Common myeloid progenitor, CD34-positive (primary cell): ENCODE results near the gene MS4A2.

Source experiments
- CTCF ChIA-PET: fragments of 350-600 bp; sonication (Branson Sonifier 250); formaldehyde crosslinking; loops from one replicate; lab custom pipeline; 2021; ENCODE audit warnings: antibody characterized with exemption; lab: Charles Lee
- POLR2A ChIA-PET: fragments of 350-600 bp; sonication (Branson Sonifier 250); formaldehyde crosslinking; loops from one replicate; lab custom pipeline; 2021; ENCODE audit warnings: antibody characterized with exemption; lab: Charles Lee
- DNase-seq, 3 donors: peaks; one replicate each; pipeline versions ENCODE4 v3.0.0 to v3.0.0-alpha.2; 2013
- H3K27ac ChIP-seq, 2 experiments: 1 replicate in 1 of 2; 2 replicates in 1 of 2; pipeline ENCODE4 v1.7.0; 2013; ENCODE audit warnings: inconsistent platforms in 2 of 2, low read length in 2 of 2, mild to moderate bottlenecking in 2 of 2, low read depth in 1 of 2, moderate library complexity in 1 of 2; ENCODE audit not compliant: severe bottlenecking in 2 of 2, insufficient read depth in 1 of 2, poor library complexity in 1 of 2
- H3K27me3 ChIP-seq, 5 experiments: replicated peaks in 2 of 5; 1 replicate in 3 of 5; 2 replicates in 2 of 5; pipeline versions ENCODE4 v1.6.1 to v1.7.0; 2013; ENCODE audit warnings: low read length in 4 of 5, mild to moderate bottlenecking in 2 of 5, moderate library complexity in 2 of 5, inconsistent platforms in 1 of 5; ENCODE audit not compliant: insufficient read depth in 5 of 5, control insufficient read depth in 4 of 5
- H3K36me3 ChIP-seq, 4 experiments: 1 replicate in 2 of 4; 2 replicates in 2 of 4; pipeline versions ENCODE4 v1.6.1 to v1.7.0; 2013; ENCODE audit warnings: low read length in 3 of 4, control low read depth in 1 of 4, mild to moderate bottlenecking in 1 of 4; ENCODE audit not compliant: control insufficient read depth in 4 of 4, insufficient read depth in 4 of 4
- H3K4me1 ChIP-seq, 4 experiments: 1 replicate in 3 of 4; 2 replicates in 1 of 4; pipeline versions ENCODE4 v1.6.1 to v1.7.1; 2013; ENCODE audit warnings: low read length in 3 of 4, mild to moderate bottlenecking in 3 of 4, control low read depth in 1 of 4, inconsistent platforms in 1 of 4, moderate library complexity in 1 of 4; ENCODE audit not compliant: control insufficient read depth in 4 of 4, insufficient read depth in 4 of 4; ENCODE audit errors: control extremely low read depth in 1 of 4
- H3K4me3 ChIP-seq, 7 experiments: 1 replicate in 4 of 7; 2 replicates in 3 of 7; pipeline versions ENCODE4 v1.5.1 to v1.7.0; 2013; ENCODE audit warnings: mild to moderate bottlenecking in 7 of 7, low read length in 6 of 7, moderate library complexity in 6 of 7, inconsistent platforms in 2 of 7, low read depth in 2 of 7, control low read depth in 1 of 7; ENCODE audit not compliant: insufficient read depth in 4 of 7, control insufficient read depth in 1 of 7; ENCODE audit errors: extremely low read depth in 1 of 7
- H3K9me3 ChIP-seq, 5 experiments: 1 replicate in 4 of 5; 2 replicates in 1 of 5; pipeline versions ENCODE4 v1.6.1 to v1.7.1; 2013; ENCODE audit warnings: low read length in 4 of 5, mild to moderate bottlenecking in 2 of 5, inconsistent platforms in 1 of 5, low read depth in 1 of 5, moderate library complexity in 1 of 5; ENCODE audit not compliant: control insufficient read depth in 4 of 5, insufficient read depth in 2 of 5; ENCODE audit errors: control extremely low read depth in 1 of 5
- WGBS: methylation state at CpG from one replicate; pipeline ENCODE4 v1.1.5; 2013; ENCODE audit not compliant: insufficient coverage; 5-methylcytosine and 5-hydroxymethylcytosine counted together

The MS4A2 gene

GRCh38 chr11:60119710-60120109 lies 31.2 kb downstream of the MS4A2 start:
- POLR2A ChIA-PET, result no interaction called here
- peaks cover 0 to 3% (median 0%) of the 10 kb centered on the region in 5 experiments for H3K9me3 ChIP-seq
- CTCF ChIA-PET, result interaction anchor here (1.4 kb wide), 1 partner anchor 131 kb away, joined by 5 read pairs; no protein-coding TSS in a partner anchor
- H3K36me3 ChIP-seq, result no peaks in the 10 kb centered on the region
- peak in 2 of 3 donors; percentile 57 to 70 for DNase-seq
- no peaks in the 10 kb centered on the region for H3K27me3 ChIP-seq
- H3K4me3 ChIP-seq, result no peak overlapping the region
- H3K4me1 ChIP-seq, result peaks cover 0 to 13% (median 5%) of the 10 kb centered on the region in 4 experiments
- no CpG with 5 or more reads among the region's 2 CpGs for WGBS
- no peak overlapping the region for H3K27ac ChIP-seq

GRCh38 chr11:60121264-60121663 lies 32.8 kb downstream of the MS4A2 start:
- no peaks in the 10 kb centered on the region for H3K36me3 ChIP-seq
- ChIA-PET POLR2A (no interaction called here), CTCF (interaction anchor here (1.5 kb wide), 1 partner anchor 130 kb away, joined by 7 read pairs; no protein-coding TSS in a partner anchor)
- no peaks in the 10 kb centered on the region for H3K27me3 ChIP-seq
- H3K4me3 ChIP-seq, result no peak overlapping the region
- H3K27ac ChIP-seq, result no peak overlapping the region
- H3K9me3 ChIP-seq, result peaks cover 0 to 3% (median 0%) of the 10 kb centered on the region in 5 experiments
- WGBS, result 92% methylated on average over 2 of the region's 2 CpGs
- peaks cover 3 to 21% (median 10%) of the 10 kb centered on the region in 4 experiments for H3K4me1 ChIP-seq
- no peak for DNase-seq

- H3K9me3 ChIP-seq, result peaks cover 0 to 3% (median 0%) of the 10 kb centered on the region in 5 experiments
- ChIA-PET POLR2A (no interaction called here), CTCF (interaction anchor here (1.2 kb wide), 2 partner anchors 20 to 300 kb away, joined by 3 read pairs; no protein-coding TSS in a partner anchor)
- H3K36me3 ChIP-seq, result no peaks in the 10 kb centered on the region
- no peak overlapping the region for H3K27ac ChIP-seq
- no peaks in the 10 kb centered on the region for H3K27me3 ChIP-seq
- no peak for DNase-seq
- peaks cover 3 to 26% (median 10%) of the 10 kb centered on the region in 4 experiments for H3K4me1 ChIP-seq
- no peak overlapping the region for H3K4me3 ChIP-seq
- WGBS, result 69% methylated on average over 2 of the region's 3 CpGs
These were observed 34.1 kb downstream of the MS4A2 start for GRCh38 chr11:60122414-60123036.

- no peaks in the 10 kb centered on the region for H3K36me3 ChIP-seq
- no peak overlapping the region for H3K27ac ChIP-seq
- WGBS, result 65% methylated on average over 9 of the region's 11 CpGs
- H3K9me3 ChIP-seq, result peaks cover 0 to 3% (median 0%) of the 10 kb centered on the region in 5 experiments
- H3K4me1 ChIP-seq, result peaks cover 3 to 33% (median 11%) of the 10 kb centered on the region in 4 experiments
- H3K27me3 ChIP-seq, result no peaks in the 10 kb centered on the region
- ChIA-PET CTCF (no interaction called here), POLR2A (no interaction called here)
- no peak for DNase-seq
- no peak overlapping the region for H3K4me3 ChIP-seq
These were observed 36.5 kb downstream of the MS4A2 start for GRCh38 chr11:60124802-60125432.

- Histone ChIP-seq H3K4me3 (no peak overlapping the region), H3K27ac (no peak overlapping the region), H3K27me3 (no peaks in the 10 kb centered on the region), H3K36me3 (no peaks in the 10 kb centered on the region), H3K9me3 (no peaks in the 10 kb centered on the region), H3K4me1 (peaks cover 3 to 37% (median 13%) of the 10 kb centered on the region in 4 experiments)
- POLR2A ChIA-PET, result no interaction called here
- DNase-seq, result no peak
- CTCF ChIA-PET, result interaction anchor here (1.8 kb wide), 1 partner anchor 303 kb away, joined by 7 read pairs; no protein-coding TSS in a partner anchor
These were observed 37.6 kb downstream of the MS4A2 start for GRCh38 chr11:60125956-60126585.

- Histone ChIP-seq H3K27me3 (no peaks in the 10 kb centered on the region), H3K4me1 (peaks cover 3 to 37% (median 13%) of the 10 kb centered on the region in 4 experiments), H3K27ac (peak overlapping the region; percentile 18 to 23), H3K4me3 (no peak overlapping the region), H3K9me3 (no peaks in the 10 kb centered on the region), H3K36me3 (no peaks in the 10 kb centered on the region)
- 79% methylated on average over 2 of the region's 3 CpGs for WGBS
- ChIA-PET POLR2A (no interaction called here), CTCF (interaction anchor here (1.5 kb wide), 1 partner anchor 304 kb away, joined by 5 read pairs; no protein-coding TSS in a partner anchor)
- peak; percentile 27 to 83 (median 63) for DNase-seq
These were observed 38.9 kb downstream of the MS4A2 start for GRCh38 chr11:60127311-60127811.
